ENCODE data around the gene GRB14.

GRCh38 chr2:164511738-164512137 is 109.5 kb downstream of the GRB14 start:
- no peak for TF ChIP-seq POLR2AphosphoS5 (IDR thresholded peaks at IDR 0.05; ENCODE audit: low read depth)
- no peak for TF ChIP-seq CTCF (IDR thresholded peaks at IDR 0.05; ENCODE audit: insufficient read depth, low read length)
- no peak for TF ChIP-seq REST (IDR thresholded peaks at IDR 0.05; ENCODE audit: insufficient replicate concordance, low read depth)
- no peak for TF ChIP-seq SPI1 (IDR thresholded peaks at IDR 0.05; ENCODE audit: borderline replicate concordance, low read depth)
- TF ChIP-seq GABPA (IDR thresholded peaks at IDR 0.05; ENCODE audit: low read depth), result no peak

Measured in HL-60 (cell line).